Psoas muscle (tissue), 8 donors: Measurements from ENCODE around the gene GREB1. TPM values are rescaled to one million over a fixed set of nuclear protein-coding genes. Genes with fewer than 3 reads are reported as not detected.

ENCODE experiments used
- ATAC-seq, 4 donors: fragments of 200-7000 bp; cut with Tn5 transposase; one replicate each; pipeline ENCODE4 v1.9.1; 2020; ENCODE audit warnings: moderate library complexity in 3 of 4, mild to moderate bottlenecking in 2 of 4
- DNase-seq, 2 donors: peaks; one replicate each; pipeline ENCODE4 v3.0.0-alpha.2; 2020
- H3K27ac ChIP-seq: fragments of 200-600 bp; one replicate; pipeline ENCODE4 v1.8.0; 2022
- H3K27me3 ChIP-seq, 3 donors: fragments of 200-600 bp in 1 of 3; one replicate each; pipeline versions ENCODE4 v1.6.1 to v1.8.0; 2013 to 2022; ENCODE audit warnings: low read length in 2 of 3, mild to moderate bottlenecking in 2 of 3, moderate library complexity in 1 of 3; ENCODE audit not compliant: insufficient read depth in 3 of 3
- H3K36me3 ChIP-seq, 2 donors: fragments of 200-600 bp in 1 of 2; one replicate each; pipeline versions ENCODE4 v1.6.1 to v1.8.0; 2013 to 2022; ENCODE audit warnings: low read depth in 1 of 2, mild to moderate bottlenecking in 1 of 2, moderate library complexity in 1 of 2; ENCODE audit not compliant: insufficient read depth in 1 of 2
- H3K4me1 ChIP-seq: fragments of 200-600 bp; one replicate; pipeline ENCODE4 v1.8.0; 2022
- H3K4me3 ChIP-seq: fragments of 200-600 bp; one replicate; pipeline ENCODE4 v1.8.0; 2022; ENCODE audit warnings: mild to moderate bottlenecking
- H3K9me3 ChIP-seq: fragments of 200-600 bp; one replicate; pipeline ENCODE4 v1.8.0; 2022
- CTCF ChIP-seq: fragments of 200-600 bp; IDR thresholded peaks from one replicate; pipeline ENCODE4 v1.8.0; 2022; ENCODE audit warnings: antibody characterized with exemption
- whole genome bisulfite sequencing, 3 donors: extraction: QIAGEN DNeasy Blood & Tissue Kit; methylation state at CpG; one replicate each; pipeline versions ENCODE4 v1.1.6 to v1.1.7; 2013; 5-methylcytosine and 5-hydroxymethylcytosine counted together
- intact Hi-C, 2 donors: fragments of 100-400 bp; cut with DNase I; formaldehyde crosslinking; loops; one replicate each; pipeline versions ENCODE4 v1.11.0 to v1.14.2; 2022
- polyA plus RNA-seq, 3 donors: library from polyadenylated mRNA; stranded (reverse); fragments of 200-250 nt; gene quantifications; one replicate each; pipeline ENCODE4 v1.2.3, GENCODE V29; 2013
- total RNA-seq, 4 donors: library from RNA; stranded (reverse); fragmentation: NEBNext Ultra II Directional in 2 of 4; extraction: Animal tissue kit (Norgen Biotek cat#: 25700) in 2 of 4; gene quantifications; one replicate each; pipeline versions ENCODE4 v1.2.1 to v1.2.4, GENCODE V29; 2021 to 2023
- donor health status: healthy with polysubstance abuse.
- donor health status: DM: no; HTN: no; CAD: no; lungs with moderate emphysema.
- donor health status: Bipolar disorder and iron deficiency.
- donor health status: healthy.
- donor health status: DM: yes; HTN: yes; CAD: no.
- donor health status: DM: no; HTN: no; CAD: no.
- donor health status: DM: no; HTN: no; CAD: no.
- donor health status: DM: yes; HTN: yes; CAD: no.

The GREB1 gene
- total and polyA plus RNA-seq, 7 donors = 1.3 to 17.5 (median 3.2) TPM

GRCh38 chr2:11527001-11527400 is 6.8 kb upstream of the GREB1 start:
- no peaks in the 10 kb centered on the region for H3K36me3 ChIP-seq
- WGBS, 3 donors = 97 to 100% (median 100%) methylated on average over 1 of the region's 1 CpG
- ATAC-seq (no peak), DNase-seq (no peak)
- no peaks in the 10 kb centered on the region for H3K9me3 ChIP-seq
- TF ChIP-seq CTCF = no peak
- H3K27me3 ChIP-seq = no peaks in the 10 kb centered on the region
- no peak overlapping the region for H3K27ac ChIP-seq
- intact Hi-C loops = no loop called here
- H3K4me1 ChIP-seq = peaks cover 11% of the 10 kb centered on the region
- H3K4me3 ChIP-seq = no peak overlapping the region

DNA sequence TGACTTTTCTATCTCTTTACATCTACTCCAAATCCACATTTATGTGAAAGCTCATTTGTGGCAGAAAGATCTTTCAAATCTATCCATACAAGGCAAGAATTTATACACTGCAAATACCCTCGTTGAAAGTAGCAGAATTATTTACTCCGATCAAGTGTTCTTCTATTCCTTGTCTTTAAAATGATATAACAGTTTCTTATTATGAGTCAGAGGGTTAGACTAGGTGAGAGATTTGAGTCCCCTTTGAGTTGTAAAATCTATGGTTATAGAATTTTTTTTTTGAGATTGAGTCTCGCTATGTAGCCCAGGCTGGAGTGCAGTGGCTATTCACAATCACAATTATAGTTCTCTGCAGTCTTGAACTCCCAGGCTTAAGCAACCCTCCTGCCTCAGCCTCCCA is 5.6 kb upstream of the GREB1 start:
- no peak for ATAC-seq
- TF ChIP-seq CTCF = no peak
- Histone ChIP-seq H3K36me3 (no peaks in the 10 kb centered on the region), H3K4me1 (peaks cover 21% of the 10 kb centered on the region), H3K27ac (no peak overlapping the region), H3K27me3 (no peaks in the 10 kb centered on the region), H3K4me3 (no peak overlapping the region), H3K9me3 (no peaks in the 10 kb centered on the region)
- 95% methylated on average over 3 of the region's 3 CpGs for WGBS, 3 donors
- intact Hi-C loops = no loop called here
- DNase-seq = no peak

DNA sequence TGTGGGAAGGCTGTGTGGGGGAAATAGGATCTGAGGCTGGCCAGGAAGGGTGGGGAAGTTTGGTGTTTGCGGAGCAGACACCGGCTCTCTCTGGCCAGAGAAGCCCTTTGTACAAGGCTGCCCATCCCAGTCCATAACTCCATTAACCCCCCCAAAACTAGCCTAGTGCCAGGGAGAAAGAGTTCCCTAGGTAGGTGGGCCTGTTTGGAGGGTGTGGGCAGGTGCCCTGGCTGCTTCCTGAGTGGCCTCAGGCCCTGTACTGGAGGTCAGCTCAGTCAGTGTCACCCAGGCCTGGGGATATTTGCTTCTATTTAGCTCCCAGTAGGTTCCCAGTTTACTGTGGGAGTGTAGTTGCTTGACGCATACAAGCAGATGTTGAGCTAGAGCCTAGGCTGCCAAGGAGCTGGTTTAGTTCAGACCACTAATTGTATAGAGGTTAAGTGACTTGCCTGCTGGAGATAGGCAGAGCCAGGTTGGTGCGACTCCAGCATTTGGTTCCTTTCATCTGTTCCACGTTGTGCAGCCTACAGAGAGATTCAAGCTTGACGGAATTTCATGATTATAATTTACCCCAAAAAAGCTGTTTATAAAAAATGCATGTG is 2.9 kb upstream of the GREB1 start:
- intact Hi-C loops = loop anchor here in 1 of 2 donors (5.0 to 10.0 kb wide), 2 partner anchors 41 to 46 kb away; no protein-coding TSS in a partner anchor
- no peak for DNase-seq
- peak in 3 of 4 donors; percentile 20 to 35 (median 29) for ATAC-seq
- whole genome bisulfite sequencing, 3 donors = 53 to 73% (median 64%) methylated on average over 6 of the region's 6 CpGs
- H3K9me3 ChIP-seq = no peaks in the 10 kb centered on the region
- no peak overlapping the region for H3K4me3 ChIP-seq
- no peaks in the 10 kb centered on the region for H3K36me3 ChIP-seq
- H3K4me1 ChIP-seq = peaks cover 39% of the 10 kb centered on the region
- H3K27me3 ChIP-seq = no peaks in the 10 kb centered on the region
- no peak overlapping the region for H3K27ac ChIP-seq
- TF ChIP-seq CTCF = no peak

DNA sequence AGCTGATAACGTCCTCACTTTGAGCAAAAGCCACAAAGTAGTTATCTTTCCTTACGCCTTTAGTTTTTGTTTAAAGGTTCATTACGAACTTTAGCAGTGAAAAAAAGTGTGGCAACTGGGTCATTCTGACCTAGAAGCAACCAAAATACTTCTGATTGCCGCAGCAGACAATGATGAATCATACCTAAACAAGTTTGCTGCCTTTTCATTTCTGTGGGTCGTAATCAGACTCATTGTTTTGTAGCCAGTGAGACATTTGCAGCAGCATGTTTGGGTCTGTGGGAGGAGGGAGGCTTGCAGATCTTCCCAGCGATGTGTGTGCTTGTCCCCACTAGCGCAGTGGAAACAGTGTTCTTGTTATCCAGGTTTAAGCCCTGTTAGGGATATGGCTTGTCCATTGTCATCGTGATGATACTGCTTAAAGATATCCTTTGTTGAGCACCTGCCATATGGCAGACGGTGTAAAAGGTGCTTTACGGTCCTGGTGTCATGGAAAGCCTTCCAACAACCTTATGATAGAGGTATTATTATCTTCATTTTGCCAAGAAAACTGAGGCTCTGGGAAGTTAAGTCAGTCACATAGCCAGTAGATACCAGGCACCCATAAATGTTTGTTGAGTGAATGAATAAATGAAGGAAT is 1.3 kb upstream of the GREB1 start:
- peaks cover 39% of the 10 kb centered on the region for H3K4me1 ChIP-seq
- 30 to 65% (median 47%) methylated on average over 10 of the region's 10 CpGs for WGBS, 3 donors
- H3K4me3 ChIP-seq = no peak overlapping the region
- intact Hi-C loops = loop anchor here in 1 of 2 donors (5.0 to 10.0 kb wide), 2 partner anchors 40 to 48 kb away; no protein-coding TSS in a partner anchor
- H3K27me3 ChIP-seq = no peaks in the 10 kb centered on the region
- ATAC-seq (peak in 3 of 4 donors; percentile 26 to 56 (median 51)), DNase-seq (no peak)
- no peak for TF ChIP-seq CTCF
- peak overlapping the region; percentile 15 for H3K27ac ChIP-seq
- no peaks in the 10 kb centered on the region for H3K9me3 ChIP-seq
- no peaks in the 10 kb centered on the region for H3K36me3 ChIP-seq
